ENCODE results near the gene TANGO2. TPM values are rescaled to one million over a fixed set of nuclear protein-coding genes. Genes with fewer than 3 reads are reported as not detected.

TANGO2 gene
- total and polyA plus RNA-seq, 2 experiments from 2014 or later: 27.3 to 45.0 TPM

DNA sequence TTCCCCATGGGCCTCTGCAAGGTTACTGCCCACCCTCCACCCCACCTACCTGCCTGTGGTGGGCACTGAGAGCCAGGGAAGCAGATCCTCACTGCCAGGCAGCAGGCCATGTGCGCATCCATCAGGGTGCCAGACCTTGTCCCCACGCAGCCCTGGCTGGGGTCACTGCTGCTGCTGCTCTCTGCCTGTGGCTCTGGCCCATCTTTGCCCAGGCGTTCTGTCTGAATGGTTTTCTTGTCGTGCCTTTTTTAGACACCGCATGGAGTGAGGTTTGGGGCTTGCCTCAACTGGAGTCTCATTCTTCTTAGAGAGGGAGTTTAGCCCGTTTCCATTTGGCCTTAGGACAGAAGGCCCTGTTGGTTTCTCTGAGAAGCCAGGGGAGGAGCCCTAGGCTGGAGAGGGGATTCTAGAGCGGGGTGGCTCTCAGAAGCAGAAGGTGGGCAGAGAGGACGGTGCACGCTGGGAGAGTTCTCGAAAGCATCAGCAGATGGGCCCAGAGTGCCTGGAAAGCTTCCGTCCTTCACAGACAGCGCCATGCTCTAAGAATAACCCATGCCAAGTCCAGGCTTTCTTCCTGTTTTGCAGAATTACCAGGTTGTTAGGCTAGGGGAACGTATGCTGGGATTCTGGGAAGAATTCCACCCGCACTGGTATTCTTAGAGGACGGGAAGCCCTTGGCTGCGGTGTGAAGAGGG is 8.1 kb downstream of the TANGO2 start:
- H3K79me2 ChIP-seq (ENCODE audit: insufficient read depth): peaks cover 67% of the 10 kb centered on the region
- H3K9ac ChIP-seq: no peak overlapping the region
- WGBS, 2 experiments (ENCODE audit: low coverage in 1 of 2, low lambda C conversion rate in 2 of 2, missing lambda C conversion rate in 2 of 2): 90 to 92% methylated on average over 16 of the region's 16 CpGs
- no peaks in the 10 kb centered on the region for H4K20me1 ChIP-seq (ENCODE audit: insufficient read depth)
- no peaks in the 10 kb centered on the region for H3F3A ChIP-seq (ENCODE audit: insufficient read depth)
- DNase-seq: no peak
- H3K4me1 ChIP-seq (ENCODE audit: insufficient read depth): no peaks in the 10 kb centered on the region
- no peak overlapping the region for H3K4me3 ChIP-seq
- H3K27me3 ChIP-seq (replicated peaks; ENCODE audit: insufficient read depth): no peaks in the 10 kb centered on the region
- H2AFZ ChIP-seq: no peak overlapping the region
- no peak for TF ChIP-seq EZH2 (IDR thresholded peaks at IDR 0.05; ENCODE audit: insufficient read depth, poor library complexity, severe bottlenecking)
- TF ChIP-seq EZH2phosphoT487 (IDR thresholded peaks at IDR 0.05; ENCODE audit: insufficient read depth, low read depth): no peak
- H3K9me2 ChIP-seq (ENCODE audit: insufficient read depth): no peaks in the 10 kb centered on the region
- no peak overlapping the region for H3K27ac ChIP-seq
- in situ Hi-C loops (cut with MboI): no loop called here
- H3K9me3 ChIP-seq (ENCODE audit: low read depth): no peaks in the 10 kb centered on the region
- no peaks in the 10 kb centered on the region for H3K36me3 ChIP-seq (ENCODE audit: low read depth)
- no peak overlapping the region for H3K4me2 ChIP-seq (ENCODE audit: unreplicated experiment)

- no peak overlapping the region for H3K9ac ChIP-seq
- no peak overlapping the region for H3K27ac ChIP-seq
- H3K27me3 ChIP-seq (replicated peaks; ENCODE audit: insufficient read depth): no peaks in the 10 kb centered on the region
- H3F3A ChIP-seq (ENCODE audit: insufficient read depth): no peaks in the 10 kb centered on the region
- no peak for DNase-seq
- WGBS, 2 experiments (ENCODE audit: low coverage in 1 of 2, low lambda C conversion rate in 2 of 2, missing lambda C conversion rate in 2 of 2): 84 to 89% methylated on average over 9 of the region's 9 CpGs
- H3K36me3 ChIP-seq (ENCODE audit: low read depth): no peaks in the 10 kb centered on the region
- H3K9me2 ChIP-seq (ENCODE audit: insufficient read depth): no peaks in the 10 kb centered on the region
- H2AFZ ChIP-seq: no peak overlapping the region
- H4K20me1 ChIP-seq (ENCODE audit: insufficient read depth): no peaks in the 10 kb centered on the region
- no peaks in the 10 kb centered on the region for H3K4me1 ChIP-seq (ENCODE audit: insufficient read depth)
- no peak overlapping the region for H3K4me2 ChIP-seq (ENCODE audit: unreplicated experiment)
- no peak overlapping the region for H3K4me3 ChIP-seq
- peaks cover 66% of the 10 kb centered on the region for H3K79me2 ChIP-seq (ENCODE audit: insufficient read depth)
- TF ChIP-seq EZH2 (IDR thresholded peaks at IDR 0.05; ENCODE audit: insufficient read depth, poor library complexity, severe bottlenecking) (no peak), EZH2phosphoT487 (IDR thresholded peaks at IDR 0.05; ENCODE audit: insufficient read depth, low read depth) (no peak)
- H3K9me3 ChIP-seq (ENCODE audit: low read depth): no peaks in the 10 kb centered on the region
- in situ Hi-C loops (cut with MboI): no loop called here
Measured at GRCh38 chr22:20029550-20030225, 8.8 kb downstream of the TANGO2 start.

DNA sequence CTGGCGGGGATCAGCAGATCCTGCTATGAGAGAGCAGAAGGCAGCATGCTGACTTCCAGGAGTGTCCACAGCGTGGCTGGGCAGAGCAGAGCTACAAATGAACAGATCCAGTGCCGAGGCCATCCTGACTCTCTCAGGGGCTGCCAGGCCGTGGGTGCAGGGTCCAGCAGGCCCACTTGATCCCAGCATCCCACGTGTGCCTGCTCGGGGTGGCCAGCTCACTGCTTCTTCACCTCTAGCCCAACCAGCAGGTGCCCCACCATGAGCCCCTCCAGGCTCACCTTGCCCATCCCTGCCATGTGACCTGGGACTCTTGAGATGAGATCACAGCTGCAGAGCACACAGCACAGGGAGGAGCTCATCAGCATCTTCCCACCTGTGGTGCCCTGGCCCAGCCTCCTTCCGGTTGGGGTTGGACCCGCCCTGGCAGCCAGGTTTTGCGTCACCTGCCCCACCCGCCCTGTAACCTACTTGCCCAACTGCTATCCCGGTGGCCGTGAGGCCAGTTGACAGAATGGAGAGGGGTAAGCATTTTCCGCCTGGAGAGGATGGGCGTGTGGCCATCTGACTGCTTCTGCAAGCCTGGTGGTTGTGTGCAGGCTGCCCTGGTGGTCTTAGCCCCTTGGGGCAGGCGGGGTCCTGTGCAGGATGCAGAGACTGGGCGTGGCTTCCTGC is 11.0 kb downstream of the TANGO2 start:
- H3K79me2 ChIP-seq (ENCODE audit: insufficient read depth): peaks cover 58% of the 10 kb centered on the region
- in situ Hi-C loops (cut with MboI): no loop called here
- TF ChIP-seq EZH2 (IDR thresholded peaks at IDR 0.05; ENCODE audit: insufficient read depth, poor library complexity, severe bottlenecking): no peak
- TF ChIP-seq EZH2phosphoT487 (IDR thresholded peaks at IDR 0.05; ENCODE audit: insufficient read depth, low read depth): no peak

DNA sequence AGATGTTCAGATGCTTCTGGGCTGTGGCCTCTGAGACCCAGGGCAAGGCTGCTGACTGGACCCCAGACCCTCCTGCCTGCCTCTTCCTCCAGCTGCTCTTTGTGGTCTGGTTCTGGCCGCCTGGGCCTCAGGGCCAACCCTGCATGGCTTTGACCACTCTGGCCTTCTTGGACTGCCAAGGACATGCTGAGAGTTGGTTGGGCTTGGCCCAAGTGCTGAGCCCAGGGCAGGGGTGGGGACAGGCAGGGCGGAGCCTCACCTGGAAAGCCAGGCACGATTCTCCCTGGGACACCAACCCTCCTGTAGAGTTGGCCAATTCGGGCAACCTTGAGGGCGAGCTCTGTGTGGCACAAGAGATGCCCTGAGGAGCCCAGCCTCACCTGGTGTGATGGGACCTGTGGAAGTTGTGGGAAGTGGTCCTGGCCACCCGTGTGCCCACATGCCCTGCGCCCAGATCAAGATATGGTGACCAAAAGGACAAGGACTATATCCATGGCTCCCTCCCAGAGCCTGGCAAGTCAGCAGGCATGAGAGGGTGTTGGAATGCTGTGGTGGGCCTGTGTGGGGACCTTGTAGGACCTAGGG is 11.6 kb downstream of the TANGO2 start:
- DNase-seq: no peak
- TF ChIP-seq EZH2 (IDR thresholded peaks at IDR 0.05; ENCODE audit: insufficient read depth, poor library complexity, severe bottlenecking): no peak
- no peak for TF ChIP-seq EZH2phosphoT487 (IDR thresholded peaks at IDR 0.05; ENCODE audit: insufficient read depth, low read depth)
- H3K27ac ChIP-seq: no peak overlapping the region

More for the DNA sequence above, 11.0 kb downstream of the TANGO2 start:
- H3F3A ChIP-seq (ENCODE audit: insufficient read depth): no peaks in the 10 kb centered on the region
- no peaks in the 10 kb centered on the region for H3K9me2 ChIP-seq (ENCODE audit: insufficient read depth)
- no peak overlapping the region for H3K4me2 ChIP-seq (ENCODE audit: unreplicated experiment)
- H3K27ac ChIP-seq: no peak overlapping the region
- no peak overlapping the region for H3K4me3 ChIP-seq
- no peaks in the 10 kb centered on the region for H3K36me3 ChIP-seq (ENCODE audit: low read depth)
- WGBS, 2 experiments (ENCODE audit: low coverage in 1 of 2, low lambda C conversion rate in 2 of 2, missing lambda C conversion rate in 2 of 2): 94 to 95% methylated on average over 16 of the region's 16 CpGs
- H3K9me3 ChIP-seq (ENCODE audit: low read depth): no peaks in the 10 kb centered on the region
- H3K9ac ChIP-seq: no peak overlapping the region
- no peak overlapping the region for H2AFZ ChIP-seq
- no peaks in the 10 kb centered on the region for H4K20me1 ChIP-seq (ENCODE audit: insufficient read depth)
- no peaks in the 10 kb centered on the region for H3K4me1 ChIP-seq (ENCODE audit: insufficient read depth)
- no peaks in the 10 kb centered on the region for H3K27me3 ChIP-seq (replicated peaks; ENCODE audit: insufficient read depth)
- no peak for DNase-seq

More for the DNA sequence above, 11.6 kb downstream of the TANGO2 start:
- Histone ChIP-seq H2AFZ (no peak overlapping the region), H3K4me3 (no peak overlapping the region), H3K27me3 (replicated peaks; ENCODE audit: insufficient read depth) (no peaks in the 10 kb centered on the region), H3K36me3 (ENCODE audit: low read depth) (no peaks in the 10 kb centered on the region), H3K4me1 (ENCODE audit: insufficient read depth) (no peaks in the 10 kb centered on the region), H3K79me2 (ENCODE audit: insufficient read depth) (peaks cover 52% of the 10 kb centered on the region), H3K4me2 (ENCODE audit: unreplicated experiment) (no peak overlapping the region), H3K9me3 (ENCODE audit: low read depth) (no peaks in the 10 kb centered on the region), H3K9me2 (ENCODE audit: insufficient read depth) (no peaks in the 10 kb centered on the region), H4K20me1 (ENCODE audit: insufficient read depth) (no peaks in the 10 kb centered on the region), H3K9ac (no peak overlapping the region), H3F3A (ENCODE audit: insufficient read depth) (no peaks in the 10 kb centered on the region)
- 98 to 99% methylated on average over 7 of the region's 7 CpGs for WGBS, 2 experiments (ENCODE audit: low coverage in 1 of 2, low lambda C conversion rate in 2 of 2, missing lambda C conversion rate in 2 of 2)
- in situ Hi-C loops (cut with MboI): no loop called here

Data from GM23248 (cell line).